NCI-H345 treated with DMSO at 0.1 percent for 48 hours (cell line): ENCODE results near the gene PANK1.

Experiments used
- DNase-seq: peaks from one replicate; lab custom pipeline; 2025; ENCODE audit not compliant: unreplicated experiment; lab: John Stamatoyannopoulos, UW

PANK1 gene

DNA sequence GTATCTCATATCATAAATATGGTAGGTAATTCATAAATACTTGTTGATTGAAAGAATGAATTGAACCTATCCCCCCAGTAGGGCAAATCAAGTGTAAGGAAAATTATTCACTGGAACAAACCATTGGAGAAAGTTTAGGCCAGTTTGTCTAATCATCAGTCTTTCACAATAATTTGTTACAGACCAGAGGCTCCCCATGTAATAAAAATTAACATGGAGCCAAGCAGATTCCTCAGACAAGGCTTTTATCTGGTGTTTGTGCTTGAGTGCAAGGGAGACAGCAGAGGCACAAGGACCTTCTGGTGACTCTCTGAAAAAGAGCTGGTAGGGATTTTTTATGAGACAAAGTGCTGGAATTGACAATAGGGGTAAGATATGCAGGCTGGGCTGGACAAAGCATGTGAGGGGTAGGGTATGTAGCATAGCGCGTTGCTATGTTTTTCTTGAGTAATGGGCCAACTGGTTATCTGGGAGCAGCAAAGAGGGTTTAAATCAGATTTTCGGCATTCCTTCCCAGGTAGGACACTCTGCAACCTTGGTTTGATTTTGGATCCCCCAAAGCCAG lies 7.8 kb upstream of the PANK1 start:
- DNase-seq: no peak

GRCh38 chr10:89651916-89652573 lies 7.0 kb upstream of the PANK1 start:
- no peak for DNase-seq

- DNase-seq: no peak
These were observed 6.3 kb upstream of the PANK1 start for GRCh38 chr10:89651205-89651915.

DNA sequence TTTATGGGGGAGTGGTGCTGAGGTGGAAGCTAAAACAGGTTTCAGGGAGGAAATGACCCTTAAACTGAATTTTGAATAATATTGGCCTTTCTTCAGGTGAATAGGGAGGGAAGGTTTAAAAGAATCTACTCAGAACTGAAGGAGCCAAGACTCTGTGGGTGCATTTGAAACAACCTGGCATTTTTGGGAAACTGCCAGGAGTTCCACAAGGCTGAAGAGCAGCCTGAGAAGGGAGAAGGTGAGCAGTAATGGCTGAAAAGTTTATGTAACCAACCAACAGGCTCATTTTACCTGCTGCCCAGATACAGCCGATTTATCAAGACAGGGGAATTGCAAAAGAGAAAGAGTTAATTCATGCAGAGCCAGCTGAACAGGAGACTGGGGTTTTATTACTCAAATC lies 4.0 kb upstream of the PANK1 start:
- no peak for DNase-seq

- no peak for DNase-seq
These were observed 3.0 kb upstream of the PANK1 start for GRCh38 chr10:89648074-89648473.

GRCh38 chr10:89646889-89647657 lies 2.0 kb upstream of the PANK1 start:
- no peak for DNase-seq

GRCh38 chr10:89645742-89646172 lies 715 bp upstream of the PANK1 start:
- DNase-seq: no peak

DNA sequence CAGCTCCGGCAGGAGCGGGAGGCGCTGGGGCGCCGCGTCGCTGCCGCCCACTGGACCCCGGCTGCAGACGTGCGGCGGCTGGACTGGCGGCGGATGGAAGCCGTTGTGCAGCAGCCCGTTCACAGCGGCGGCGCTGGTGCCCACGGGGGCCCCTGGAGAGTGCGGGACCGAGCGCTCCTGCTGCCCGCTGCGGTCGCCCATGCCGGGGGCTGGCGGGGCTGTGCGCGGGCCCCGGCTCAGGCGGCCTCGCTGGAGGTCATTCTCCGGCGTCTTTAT lies 413 bp downstream of the PANK1 start:
- no peak for DNase-seq

DNA sequence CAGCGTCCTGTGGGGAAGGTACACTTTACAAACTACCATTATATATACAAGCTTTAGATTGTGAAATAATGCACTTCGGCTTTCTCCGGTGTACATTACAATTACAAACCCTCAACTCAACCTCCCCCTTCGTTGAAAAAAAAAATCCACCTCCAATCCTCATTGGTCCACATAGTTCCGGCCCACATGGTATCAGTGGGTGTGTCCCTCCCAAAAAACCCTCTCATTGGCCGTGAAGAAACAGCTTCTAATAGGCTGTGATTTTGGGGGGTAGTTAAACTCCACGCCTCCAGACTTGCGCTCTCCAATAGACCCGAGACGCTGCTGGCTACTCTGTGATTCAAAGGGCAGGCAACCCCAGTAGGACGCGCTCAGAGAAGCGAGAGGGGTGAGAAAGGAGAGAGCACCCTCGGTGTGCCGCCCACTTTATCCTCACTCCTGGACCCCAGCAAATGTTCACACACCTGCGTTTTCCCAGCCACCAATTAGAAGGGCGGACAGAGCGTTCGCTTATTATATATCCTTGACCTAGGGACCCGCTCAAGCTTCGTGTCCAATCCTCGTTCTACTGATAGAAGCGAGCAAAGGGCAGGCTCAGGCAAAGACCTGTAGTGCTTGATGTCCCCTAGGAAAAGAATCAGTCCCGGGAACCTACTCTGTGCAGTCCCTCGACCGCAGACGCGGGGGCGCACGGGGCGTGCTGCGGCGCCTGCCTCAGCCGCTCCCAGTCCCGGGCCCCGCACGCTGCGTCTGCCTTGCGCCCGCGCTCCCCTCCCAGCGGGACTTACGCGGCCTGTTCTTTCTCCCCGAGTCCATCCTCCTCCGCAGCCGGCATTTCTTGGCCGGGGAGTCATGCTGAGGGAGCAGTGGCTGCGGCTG lies 991 bp downstream of the PANK1 start:
- DNase-seq: peak; percentile 82

GRCh38 chr10:89643431-89643811 lies 1.6 kb downstream of the PANK1 start:
- DNase-seq: no peak

- no peak for DNase-seq
These were observed 2.8 kb downstream of the PANK1 start for GRCh38 chr10:89642193-89642592.

GRCh38 chr10:89640241-89640640 lies 4.8 kb downstream of the PANK1 start:
- DNase-seq: no peak

GRCh38 chr10:89639326-89639725 lies 5.7 kb downstream of the PANK1 start:
- DNase-seq: no peak

GRCh38 chr10:89637113-89637512 lies 7.9 kb downstream of the PANK1 start:
- no peak for DNase-seq

DNA sequence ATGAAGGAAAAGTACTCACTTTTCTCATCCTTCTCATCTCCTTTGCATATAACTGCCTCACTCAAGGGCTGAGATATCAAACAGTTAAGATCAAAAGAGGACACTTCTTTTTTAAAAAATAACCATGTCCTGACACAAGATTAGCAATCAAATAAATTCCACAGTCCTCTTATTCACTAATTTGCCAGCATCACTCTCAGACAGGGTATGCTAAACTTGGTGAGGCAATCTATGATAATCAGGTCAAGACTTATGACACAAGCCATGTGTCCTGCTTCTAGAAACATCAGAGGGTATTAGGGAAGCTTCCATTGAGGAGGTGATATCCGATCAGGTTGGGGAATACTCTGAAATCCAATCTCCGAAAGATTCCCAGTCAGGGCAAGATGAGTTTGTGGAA lies 10.4 kb downstream of the PANK1 start:
- DNase-seq: no peak

GRCh38 chr10:89633484-89633883 lies 11.6 kb downstream of the PANK1 start:
- no peak for DNase-seq

DNA sequence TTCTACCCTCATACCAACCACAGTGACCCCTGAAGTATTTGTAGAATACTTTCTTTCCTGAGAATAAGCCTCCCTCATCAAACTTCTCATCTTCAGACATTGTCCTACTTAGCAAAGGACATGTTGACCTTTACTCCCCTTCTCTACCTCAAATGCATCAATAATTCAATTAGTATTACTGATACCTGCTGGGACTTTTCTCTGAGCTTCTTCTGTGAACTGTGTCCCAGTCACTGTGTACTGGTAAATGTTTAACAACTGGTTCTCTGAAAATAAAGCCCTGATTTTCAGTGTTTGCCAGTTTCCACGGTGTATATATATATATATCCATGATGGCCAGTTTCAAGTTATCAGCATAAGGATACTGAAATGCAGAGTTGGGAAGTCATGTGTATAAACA lies 12.2 kb downstream of the PANK1 start:
- no peak for DNase-seq

- no peak for DNase-seq
These were observed 17.2 kb downstream of the PANK1 start for GRCh38 chr10:89627830-89628229.

- no peak for DNase-seq
These were observed 19.8 kb downstream of the PANK1 start for GRCh38 chr10:89625041-89625765.

- no peak for DNase-seq
These were observed 21.0 kb downstream of the PANK1 start for GRCh38 chr10:89624020-89624419.
